ENCODE data around the gene LTBP2.

The LTBP2 gene

DNA sequence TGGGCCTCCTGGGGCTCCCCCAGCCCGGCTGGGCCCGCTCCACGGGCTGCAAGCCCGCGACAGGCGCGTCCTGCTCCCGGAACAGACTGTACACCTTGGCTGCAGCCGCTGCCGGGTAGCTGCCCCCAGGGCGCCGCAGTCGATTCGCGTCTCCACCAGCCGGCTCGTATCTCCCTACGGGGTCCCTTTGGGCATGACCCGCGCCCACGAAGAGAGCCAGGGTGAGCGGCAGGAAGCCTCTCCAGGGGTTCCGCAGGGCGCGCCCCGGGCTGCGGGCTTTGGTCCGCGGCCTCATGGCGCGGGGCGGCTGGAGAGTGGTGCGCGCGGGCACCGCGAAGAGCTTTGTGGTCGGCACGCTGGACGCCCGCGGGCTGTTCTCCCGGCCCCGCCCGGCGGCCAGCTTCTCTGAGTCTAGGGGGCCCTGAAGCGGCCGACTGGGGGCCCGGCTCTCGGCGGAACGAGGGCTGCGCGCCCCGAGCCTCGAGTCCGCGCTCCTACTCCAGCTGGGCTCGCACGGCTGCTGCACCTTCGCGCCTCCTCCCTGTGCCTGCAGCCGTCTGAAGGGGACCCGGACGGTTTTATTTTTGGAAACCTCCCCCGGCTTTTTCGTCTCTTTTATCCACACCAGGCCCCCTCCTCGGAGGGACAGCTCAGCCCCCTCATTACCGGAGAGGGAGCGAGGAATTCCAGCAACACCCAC is at the start of gene LTBP2:
TSS of gene LTBP2 (minus strand) at position 588 of the 700 bp plus-strand sequence. CDS start at position 295, 293 bp downstream.
- peak; percentile 39 for DNase-seq

DNA sequence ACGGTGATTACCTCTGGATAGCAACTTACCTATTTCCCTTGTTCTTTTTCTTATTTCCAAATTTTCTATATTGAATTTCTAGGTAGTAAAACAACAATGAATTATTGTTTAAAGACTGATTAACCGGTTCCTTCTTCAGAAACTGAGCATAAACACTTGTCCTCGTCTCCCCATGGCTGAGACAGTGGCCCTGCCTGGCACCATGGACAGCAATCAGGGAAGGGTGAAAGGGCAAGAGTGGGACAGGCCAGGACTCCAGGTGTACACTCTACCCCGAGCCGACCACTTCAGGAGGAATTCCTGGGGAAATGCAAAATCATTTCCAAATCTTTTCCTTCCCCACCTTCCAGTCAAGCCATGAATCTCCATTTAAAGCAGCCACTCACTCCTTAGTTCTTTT is 48.8 kb upstream of the LTBP2 start:
- DNase-seq, result no peak

DNA sequence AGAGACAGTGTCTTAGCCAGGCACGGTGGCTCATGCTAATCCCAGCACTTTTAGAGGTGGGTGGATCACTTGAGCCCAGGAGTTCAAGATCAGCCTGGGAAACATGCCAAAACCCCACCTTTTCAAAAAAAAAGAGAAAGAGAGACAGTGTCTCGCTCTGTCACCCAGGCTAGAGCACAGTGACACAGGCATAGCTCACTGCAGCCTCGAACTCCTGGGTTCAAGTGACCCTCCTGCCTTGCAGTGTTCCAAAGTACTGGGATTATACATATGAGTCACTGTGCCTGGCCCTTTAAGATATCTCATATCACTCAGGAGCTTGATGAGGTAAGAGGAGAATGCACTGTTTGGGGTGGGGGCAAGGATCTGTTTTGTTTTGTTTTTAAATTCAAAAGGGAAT is 48.1 kb upstream of the LTBP2 start:
- no peak for DNase-seq

DNA sequence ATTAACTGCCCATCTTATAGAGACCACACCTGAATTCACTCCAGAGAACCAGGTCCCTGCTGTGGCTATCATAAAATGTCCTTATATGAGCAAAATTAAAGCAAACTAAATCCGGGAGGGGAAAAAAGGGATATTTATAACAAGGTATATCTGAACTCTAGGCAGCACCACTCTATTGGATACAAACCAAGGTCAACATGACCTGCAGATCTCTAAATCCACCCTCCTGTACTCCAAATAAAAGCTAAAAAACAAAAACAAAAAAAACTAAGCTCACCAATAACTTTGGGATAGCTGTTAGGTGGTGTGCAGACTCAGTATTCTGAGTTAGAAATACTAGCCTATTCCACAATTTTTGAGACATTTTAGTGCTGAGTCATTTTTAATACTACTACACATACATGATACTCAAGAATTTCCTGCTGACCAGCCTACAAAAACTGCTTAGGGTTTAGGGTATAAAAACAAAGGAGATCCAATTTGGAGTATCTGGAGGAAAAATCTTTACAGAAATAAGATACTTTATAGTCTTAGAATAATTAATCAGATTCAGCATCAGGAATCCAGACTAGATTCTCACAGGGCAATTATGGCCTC is 46.6 kb upstream of the LTBP2 start:
- no peak for DNase-seq

DNA sequence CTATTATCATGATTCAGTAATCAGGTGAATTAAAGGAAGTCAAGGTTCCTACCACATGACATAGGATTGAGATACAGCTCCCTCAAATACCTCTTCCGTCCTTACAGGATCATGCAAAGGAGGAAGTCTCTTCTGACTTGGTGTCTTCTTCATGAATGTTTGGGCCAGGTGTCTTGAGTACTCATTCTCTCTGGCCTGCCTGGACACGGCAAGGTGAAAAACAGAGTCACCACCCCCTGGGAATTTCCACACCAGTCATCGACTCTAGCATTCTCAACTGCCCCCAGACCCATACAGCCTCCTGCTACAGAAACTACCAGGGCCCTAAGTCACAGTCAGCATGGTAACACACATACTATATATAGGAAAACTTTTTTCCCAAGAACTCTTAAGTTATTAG is 44.9 kb upstream of the LTBP2 start:
- DNase-seq, result no peak

DNA sequence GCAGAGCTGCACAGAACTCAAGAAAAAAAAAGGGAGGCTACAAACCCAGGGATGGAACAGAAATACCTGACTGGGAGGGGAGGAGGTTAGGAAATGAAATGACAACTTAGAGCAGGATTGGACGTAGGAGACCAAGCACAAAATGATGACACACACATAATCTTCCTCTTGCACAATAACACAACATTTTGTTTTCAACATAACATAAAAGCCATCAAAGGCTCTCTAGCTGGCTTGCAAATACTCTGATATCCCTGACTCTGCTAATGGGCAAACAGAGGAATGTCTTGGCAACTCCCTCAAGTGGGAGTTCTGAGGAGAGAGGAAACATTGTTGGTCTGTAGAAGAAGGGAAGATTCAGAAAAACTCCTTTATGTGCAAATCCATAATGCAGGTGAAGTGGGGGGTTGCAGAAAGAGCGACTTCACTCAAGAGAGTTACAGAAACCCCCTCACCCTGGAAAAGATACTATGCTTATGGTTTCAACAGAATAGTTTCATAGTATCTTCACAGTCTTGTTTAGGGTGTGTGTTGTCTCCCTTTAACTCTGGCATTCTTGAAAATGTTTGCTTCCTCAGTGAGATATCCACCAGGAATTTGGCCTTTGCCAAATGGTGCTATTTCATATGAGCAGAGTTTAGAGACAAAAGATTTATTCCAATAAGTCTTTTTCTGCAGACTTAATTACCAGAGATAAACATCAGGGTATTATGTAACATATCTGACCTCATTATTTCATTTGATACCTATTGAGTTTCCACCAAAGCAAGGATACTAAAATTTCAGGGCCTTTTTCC is 43.8 kb upstream of the LTBP2 start:
- DNase-seq, result no peak

DNA sequence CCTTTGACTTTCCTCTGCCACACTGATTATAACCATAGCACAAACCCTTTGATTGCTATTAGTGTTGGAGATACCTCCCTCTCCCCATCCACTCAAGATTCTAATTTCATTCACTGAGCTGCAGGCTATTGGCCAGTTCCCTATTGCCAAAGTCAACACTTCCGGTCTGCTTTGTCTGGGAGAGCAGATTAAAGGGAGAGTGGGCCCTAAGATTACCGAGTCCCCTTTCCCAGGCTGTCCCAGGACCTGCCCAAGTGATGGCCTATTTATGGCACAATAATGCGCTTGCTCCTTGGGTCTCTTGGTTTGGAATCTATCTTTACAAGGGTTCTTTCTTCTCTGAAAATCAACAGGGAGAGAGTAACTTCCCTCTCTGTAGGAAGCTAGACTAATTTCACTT is 42.9 kb upstream of the LTBP2 start:
- no peak for DNase-seq

DNA sequence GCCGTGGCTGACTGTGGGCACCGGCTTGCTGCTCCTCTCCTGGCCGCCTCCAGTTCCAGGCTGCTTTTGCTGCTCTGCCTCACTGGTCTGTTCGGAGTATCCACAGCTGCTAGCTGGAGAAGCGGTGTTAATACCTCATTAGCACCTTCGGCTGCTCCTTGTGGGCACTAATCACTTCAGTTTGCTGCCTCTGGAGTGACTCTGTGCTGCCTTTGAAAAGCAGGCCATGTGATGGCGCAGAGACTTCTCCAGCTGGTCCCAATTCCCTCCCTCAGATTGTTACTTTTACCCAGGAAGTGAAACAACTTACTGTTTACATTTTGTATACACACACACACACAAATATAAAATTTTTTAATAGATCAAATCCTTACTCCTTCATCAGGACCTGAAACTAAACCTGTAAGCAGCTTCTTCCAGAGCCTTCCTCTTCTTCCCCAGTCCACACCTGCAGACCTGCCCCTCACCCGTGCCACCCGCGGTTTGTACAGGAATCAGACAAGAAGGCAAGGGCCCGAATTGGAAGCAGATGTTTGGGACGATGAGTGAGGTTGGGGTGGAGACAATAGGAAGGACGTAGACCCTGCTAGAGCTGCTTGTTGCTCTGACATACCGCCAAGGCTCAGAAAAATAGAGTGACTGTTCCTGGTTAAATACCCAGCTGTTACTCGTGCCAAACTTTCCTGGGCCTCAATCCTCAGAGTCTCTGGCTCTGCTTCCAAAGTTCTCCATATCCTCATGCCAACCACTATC is 41.5 kb upstream of the LTBP2 start:
- no peak for DNase-seq

DNA sequence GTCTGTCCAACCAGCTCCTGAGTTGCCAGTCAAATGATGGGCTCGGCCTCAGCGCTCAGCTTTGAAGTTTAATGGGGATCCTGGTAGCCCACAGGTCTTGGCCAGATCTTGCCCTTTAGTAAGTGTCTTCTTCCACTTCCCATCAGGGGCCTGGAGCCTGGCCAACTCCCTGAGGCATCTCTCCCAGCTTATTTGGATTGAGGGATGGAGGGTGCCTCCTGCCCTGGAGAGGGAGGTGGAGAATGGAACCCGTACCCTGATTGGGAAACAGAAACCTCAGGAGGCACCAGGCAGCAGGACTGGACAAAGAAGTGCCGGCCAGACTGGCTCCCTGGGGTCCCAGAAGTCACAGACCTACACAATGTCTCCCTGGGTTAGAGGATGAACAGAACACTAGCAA is 40.5 kb upstream of the LTBP2 start:
- DNase-seq, result no peak

DNA sequence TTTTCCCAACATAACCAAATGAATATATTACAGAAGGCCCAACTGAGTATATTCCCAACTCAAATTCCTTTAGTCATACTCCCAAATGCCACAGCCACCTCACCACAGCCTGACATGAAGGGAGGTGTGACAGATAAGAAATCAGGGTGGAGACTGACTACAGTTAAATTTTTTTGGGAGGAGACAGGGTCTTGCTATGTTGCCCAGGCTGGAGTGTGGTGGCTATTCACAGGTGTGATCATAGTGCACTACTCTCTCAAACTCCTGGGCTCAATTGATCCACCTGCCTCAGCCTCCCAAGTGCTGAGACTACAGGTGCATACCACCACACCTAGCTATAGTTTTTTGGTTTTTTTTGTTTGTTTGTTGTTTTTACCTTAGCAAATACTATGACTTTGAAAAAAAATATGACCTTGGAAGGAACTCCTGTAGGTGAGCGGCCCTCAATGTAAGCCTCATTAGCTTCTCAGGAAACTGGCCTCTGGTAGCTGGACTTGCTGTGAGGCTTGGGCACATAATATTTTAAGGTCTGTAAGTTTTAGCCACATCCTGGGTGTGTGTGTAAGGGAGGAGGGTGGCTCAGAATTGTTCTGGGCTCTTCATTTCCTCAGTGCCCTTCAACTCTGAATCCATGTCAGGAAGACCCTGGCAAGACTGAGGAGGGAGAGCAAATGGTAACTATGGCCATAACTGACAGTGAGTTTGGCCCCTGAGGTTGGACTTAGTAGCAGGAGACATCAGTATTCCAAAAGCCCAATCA is 39.1 kb upstream of the LTBP2 start:
- DNase-seq, result no peak

DNA sequence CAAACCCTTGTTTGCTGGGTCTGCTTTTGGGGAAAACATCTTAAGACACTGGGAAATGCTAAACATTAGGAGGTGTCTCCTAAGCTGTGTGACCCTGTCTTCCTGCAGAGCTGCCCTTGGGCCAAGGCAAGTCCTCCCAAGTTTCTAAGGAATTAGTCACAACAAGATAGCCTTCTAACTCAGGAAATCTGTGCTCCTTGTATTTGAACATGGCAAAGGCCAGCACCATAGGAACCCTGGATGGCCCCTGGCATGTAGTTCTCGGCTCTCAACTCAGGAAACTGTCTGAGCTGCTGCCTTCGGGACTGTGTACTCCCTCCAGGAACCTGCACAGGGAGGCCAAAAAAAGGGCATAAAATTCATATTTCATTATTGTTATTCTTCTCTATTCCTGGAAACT is 37.6 kb upstream of the LTBP2 start:
- DNase-seq, result no peak

DNA sequence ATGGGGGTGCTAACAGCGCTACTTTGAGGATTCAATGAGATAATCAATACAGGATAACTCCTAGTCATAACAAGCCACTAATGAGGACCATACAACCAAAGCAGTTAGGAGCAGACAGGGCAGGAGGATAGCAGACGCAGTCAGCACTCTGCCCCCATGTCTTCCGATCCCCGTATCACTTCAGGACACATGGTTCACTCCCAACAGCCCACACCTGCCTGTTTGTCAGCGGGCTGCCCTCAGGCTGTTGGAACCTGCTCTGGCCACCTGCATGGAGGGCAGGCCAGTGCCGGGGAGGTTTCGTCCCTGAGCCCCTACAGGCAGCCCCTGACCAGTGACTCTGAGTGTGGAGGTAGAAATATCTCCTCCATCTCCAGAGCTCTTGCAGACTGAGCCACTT is 37.1 kb upstream of the LTBP2 start:
- no peak for DNase-seq

DNA sequence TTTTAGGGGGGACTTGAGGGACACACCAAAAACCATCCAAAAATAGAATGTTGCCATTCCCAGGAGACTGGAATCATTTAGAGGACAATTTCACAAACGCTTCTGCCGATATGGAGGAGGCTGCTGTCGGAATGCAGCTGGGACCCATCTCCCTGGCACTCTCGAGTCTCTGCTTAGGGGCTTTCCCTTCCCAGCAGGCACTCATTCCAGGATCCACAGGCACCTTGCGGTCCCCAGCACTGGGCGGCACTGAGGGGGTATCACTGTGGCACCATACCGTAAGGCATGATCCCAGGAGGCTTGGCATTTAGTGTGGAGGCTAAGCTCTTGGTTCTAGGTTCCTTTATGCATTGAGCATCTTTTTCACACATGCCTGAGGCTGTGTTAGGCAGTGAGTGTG is 36.6 kb upstream of the LTBP2 start:
- no peak for DNase-seq

DNA sequence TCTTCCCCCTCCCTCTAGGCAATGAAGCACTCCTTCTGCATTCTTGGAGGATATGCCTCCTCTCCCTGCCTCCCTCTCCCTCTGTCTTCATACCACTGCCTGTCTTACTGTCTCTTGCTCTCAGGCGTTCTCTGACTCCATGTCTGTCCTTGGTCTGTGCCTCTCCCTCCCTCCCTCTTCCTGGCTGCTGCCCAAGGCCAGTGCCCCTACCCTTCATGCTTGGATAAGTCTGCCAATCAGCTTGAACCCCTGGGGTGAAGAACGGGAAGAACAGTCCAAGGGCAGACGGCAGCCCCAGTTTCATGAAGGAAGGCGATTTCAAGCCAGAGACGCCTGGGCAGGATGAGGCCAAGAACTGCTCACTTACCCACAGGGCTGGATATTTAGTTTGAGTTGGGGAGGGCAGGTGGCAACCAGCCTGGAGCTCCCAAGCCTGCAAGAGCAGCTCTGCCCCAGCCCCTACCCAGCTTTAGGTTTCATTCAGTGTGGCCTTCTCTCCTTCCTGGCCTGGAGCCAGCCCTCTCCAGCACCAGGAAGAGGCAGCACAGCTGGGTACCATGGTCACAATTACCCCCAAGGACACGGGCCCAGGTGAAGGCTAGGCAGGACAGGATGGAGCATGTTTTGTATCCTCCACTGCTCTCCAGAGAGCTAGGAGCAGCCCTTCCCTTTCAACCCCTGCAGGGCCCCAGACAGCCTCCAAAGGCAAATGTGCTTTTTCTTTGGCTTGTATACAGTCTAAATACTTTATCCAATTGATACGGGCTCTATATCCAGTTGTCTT is 35.8 kb upstream of the LTBP2 start:
- DNase-seq, result no peak

DNA sequence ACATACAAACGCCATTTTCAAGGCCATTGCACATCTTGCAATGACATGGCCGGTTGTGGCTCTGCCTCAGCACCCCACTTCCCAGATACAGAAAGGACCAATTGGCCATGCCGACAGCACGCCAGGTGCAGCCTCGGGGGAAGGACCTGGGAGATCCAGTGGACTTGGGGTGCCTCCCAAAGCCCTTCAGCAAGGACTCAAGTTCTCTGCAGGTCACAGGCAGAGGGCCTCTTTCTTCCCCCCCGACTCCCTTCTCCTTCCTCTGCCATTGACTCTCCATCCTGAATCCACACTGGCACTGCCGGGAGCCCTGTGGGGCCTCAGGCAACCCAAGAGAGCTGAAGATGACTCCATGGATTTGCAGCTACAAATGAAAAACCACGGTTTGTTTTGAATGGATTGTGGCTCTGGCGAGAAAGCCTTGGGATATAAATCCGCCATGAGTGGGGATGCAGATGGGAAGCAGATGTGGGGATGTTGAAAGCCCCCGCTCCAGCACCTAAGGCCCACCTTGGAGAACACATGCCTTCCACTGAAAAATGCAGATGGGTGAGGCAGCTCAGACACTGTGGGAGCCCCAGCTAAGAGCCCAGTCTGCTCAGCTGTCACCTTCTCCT is 35.1 kb upstream of the LTBP2 start:
- no peak for DNase-seq

DNA sequence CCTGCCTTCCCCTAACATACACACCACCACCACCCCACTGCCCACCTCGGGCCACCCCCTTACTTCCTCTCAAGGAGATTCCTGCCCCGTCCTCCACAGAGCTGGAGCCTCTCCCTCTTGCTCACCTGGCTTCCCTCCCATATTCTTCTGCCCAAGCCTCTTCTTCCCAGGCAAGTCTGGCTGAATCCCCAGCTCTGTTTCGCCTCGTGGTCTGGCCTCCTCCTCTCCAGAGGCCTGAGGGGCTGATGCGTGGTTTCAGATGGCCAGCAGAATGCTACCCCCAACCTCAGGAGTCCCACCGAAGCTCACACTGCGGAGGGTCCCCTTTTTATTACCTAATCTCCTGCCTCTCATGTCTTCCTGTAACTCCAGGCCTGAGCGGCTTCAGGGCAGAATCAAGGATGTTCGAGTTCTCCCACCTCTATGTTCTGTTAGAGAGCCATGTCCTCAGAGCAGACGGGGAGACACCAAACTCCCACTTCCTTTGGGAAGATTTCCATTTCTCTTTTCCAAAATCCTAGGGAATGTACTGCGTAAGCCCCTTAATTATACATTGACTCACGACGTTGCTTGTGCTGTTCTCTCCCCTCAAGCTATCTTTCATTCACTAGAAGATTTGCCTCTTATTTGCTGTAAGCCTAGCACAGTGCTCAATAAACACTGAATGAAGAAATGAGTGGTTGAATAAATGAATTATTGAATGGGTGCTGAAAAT is 33.9 kb upstream of the LTBP2 start:
- no peak for DNase-seq

DNA sequence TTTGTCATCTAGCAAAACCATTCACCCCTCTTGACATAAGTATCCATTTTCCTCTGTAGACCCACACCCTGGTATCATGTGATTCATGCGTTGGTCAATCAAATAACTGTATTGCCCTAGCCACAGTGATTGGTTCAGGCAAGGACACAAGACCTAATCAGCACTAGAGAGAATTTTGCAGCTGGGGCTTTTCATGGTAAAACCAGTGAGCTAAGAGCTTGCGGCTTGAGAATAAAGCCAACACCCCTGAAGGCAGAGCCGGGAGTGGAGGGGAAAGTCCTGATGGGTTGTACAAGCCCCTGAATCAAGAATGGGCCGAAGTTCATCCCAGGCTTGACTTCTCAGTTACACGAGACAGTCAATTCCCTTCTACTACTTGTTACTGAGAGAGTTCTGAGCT is 33.2 kb upstream of the LTBP2 start:
- DNase-seq, result no peak

DNA sequence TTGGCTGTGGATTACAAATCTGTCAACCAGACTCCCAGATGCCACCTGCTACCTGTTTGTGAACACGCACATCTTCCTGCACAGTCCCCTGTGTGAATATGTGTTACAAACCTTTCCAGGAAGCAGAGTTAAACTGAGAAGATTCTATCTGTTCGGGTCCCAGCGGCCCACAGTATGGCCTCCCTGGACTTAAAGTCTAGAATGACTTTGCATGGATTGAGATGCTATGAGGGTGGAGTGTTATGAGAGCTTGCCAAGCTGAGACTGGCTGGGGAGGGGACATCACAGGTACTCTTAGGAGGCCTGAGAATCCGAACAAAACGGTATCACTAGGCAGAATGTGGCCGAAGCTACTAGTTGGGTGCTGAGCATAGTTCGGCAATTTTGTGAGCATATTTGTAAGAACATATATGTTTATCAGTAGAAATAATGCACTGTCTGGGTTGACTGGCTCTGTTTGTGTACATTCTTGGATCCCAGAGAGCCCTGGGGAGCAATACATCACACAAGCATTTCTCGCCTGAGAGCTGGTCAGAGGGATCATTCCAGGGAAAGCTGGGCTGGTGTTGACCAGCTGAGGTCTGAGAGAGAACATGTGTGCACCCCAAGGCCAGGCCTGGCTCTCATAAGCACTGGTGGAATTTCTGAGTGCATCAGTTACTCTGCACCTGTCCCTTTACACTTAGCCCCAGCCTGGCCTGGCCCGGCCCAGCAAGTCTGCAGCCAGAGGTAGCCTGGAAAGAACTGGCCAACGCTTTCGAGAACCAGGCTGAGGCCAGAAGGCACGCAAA is 29.8 kb upstream of the LTBP2 start:
- DNase-seq, result no peak

DNA sequence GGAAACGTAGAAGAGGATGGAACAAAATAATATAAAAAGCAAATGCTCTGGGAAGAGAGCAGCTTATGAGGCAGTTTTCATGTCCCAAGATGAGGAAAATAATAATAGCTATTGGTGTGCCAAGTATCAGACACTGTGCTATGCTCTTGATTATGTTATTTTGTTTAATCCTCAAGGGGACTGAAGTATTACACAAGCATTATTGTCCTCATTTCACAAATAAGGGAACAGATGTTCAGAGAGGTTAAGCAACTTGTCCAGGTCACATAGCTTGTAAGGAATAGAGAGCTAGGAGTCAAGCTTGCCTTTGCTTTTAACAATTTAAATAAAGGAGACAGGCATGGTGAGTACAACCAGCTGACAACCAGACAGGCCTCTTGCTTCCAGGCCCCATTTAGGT is 26.9 kb upstream of the LTBP2 start:
- DNase-seq, result no peak

DNA sequence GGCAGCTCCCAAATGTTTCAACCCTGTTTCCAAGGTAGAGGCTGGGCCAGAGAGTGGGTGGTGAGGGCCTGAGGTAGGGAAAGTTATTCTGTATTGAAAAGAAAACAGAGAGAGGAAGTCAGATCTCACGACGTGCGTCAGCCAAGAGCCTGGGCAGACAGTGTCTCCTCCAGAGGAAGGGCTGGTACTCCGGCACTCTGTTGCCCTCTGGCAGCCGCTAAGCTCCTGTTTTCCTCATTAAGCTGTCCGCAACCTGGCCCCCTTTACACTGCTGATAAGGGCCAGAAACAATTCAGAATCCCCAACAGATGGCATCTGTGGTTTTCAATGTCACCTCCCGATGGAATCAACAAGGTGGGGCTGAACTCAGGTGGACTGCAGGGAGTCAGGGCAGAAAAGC is 26.0 kb upstream of the LTBP2 start:
- no peak for DNase-seq

Measured in activated CD4-positive, CD25-positive, alpha-beta regulatory T cell treated with anti-CD3 and anti-CD28 coated beads, Interleukin-2, amount 50 U/mL, for 72 hours (primary cell).